Measurements from ENCODE around the gene RNF151.

RNF151 gene

GRCh38 chr16:1978476-1979120, 11.9 kb downstream of the RNF151 start:
- DNase-seq (ENCODE audit: low read depth) = no peak

- no peak for DNase-seq (ENCODE audit: low read depth)
Measured at GRCh38 chr16:1979271-1980029, 12.8 kb downstream of the RNF151 start.

- no peak for DNase-seq (ENCODE audit: low read depth)
Measured at GRCh38 chr16:1980030-1980769, 13.5 kb downstream of the RNF151 start.

- DNase-seq (ENCODE audit: low read depth) = no peak
Measured at GRCh38 chr16:1980770-1981087, 14.1 kb downstream of the RNF151 start.

GRCh38 chr16:1981398-1981836, 14.8 kb downstream of the RNF151 start, which contains the start of gene NOXO1:
Gene NOXO1, minus strand, starts transcription at chr16:1981469. Its CDS starts 290 bp downstream, at chr16:1981179.
- DNase-seq (ENCODE audit: low read depth) = no peak

- no peak for DNase-seq (ENCODE audit: low read depth)
Measured at GRCh38 chr16:1982013-1982433, 15.4 kb downstream of the RNF151 start.

GRCh38 chr16:1982991-1983543, 16.4 kb downstream of the RNF151 start:
- DNase-seq (ENCODE audit: low read depth) = no peak

GRCh38 chr16:1983544-1984346, 17.1 kb downstream of the RNF151 start, which contains the start of gene GFER:
Gene GFER, plus strand, starts transcription at chr16:1984193. Its CDS starts 26 bp downstream, at chr16:1984219.
- DNase-seq (ENCODE audit: low read depth) = peak; percentile 41

- no peak for DNase-seq (ENCODE audit: low read depth)
Measured at GRCh38 chr16:1984347-1985225, 17.9 kb downstream of the RNF151 start.

- DNase-seq (ENCODE audit: low read depth) = no peak
Measured at GRCh38 chr16:1985466-1986150, 19.0 kb downstream of the RNF151 start.

GRCh38 chr16:1987198-1987597, 20.5 kb downstream of the RNF151 start:
- DNase-seq (ENCODE audit: low read depth) = no peak

- no peak for DNase-seq (ENCODE audit: low read depth)
Measured at GRCh38 chr16:1989209-1990100, 22.8 kb downstream of the RNF151 start, which contains the start of gene SYNGR3. Gene SYNGR3, plus strand, starts transcription at chr16:1989970. Its CDS starts 133 bp downstream, at chr16:1990103.

GRCh38 chr16:1990101-1990350, 23.4 kb downstream of the RNF151 start:
- DNase-seq (ENCODE audit: low read depth) = no peak

- DNase-seq (ENCODE audit: low read depth) = no peak
Measured at GRCh38 chr16:1990351-1991134, 23.9 kb downstream of the RNF151 start.

- no peak for DNase-seq (ENCODE audit: low read depth)
Measured at GRCh38 chr16:1991135-1991551, 24.5 kb downstream of the RNF151 start.

- DNase-seq (ENCODE audit: low read depth) = no peak
Measured at GRCh38 chr16:1991588-1991947, 24.9 kb downstream of the RNF151 start.

- DNase-seq (ENCODE audit: low read depth) = peak; percentile 94
Measured at GRCh38 chr16:1991948-1992703, 25.5 kb downstream of the RNF151 start.
